ENCODE data around the gene OPCML. TPM values are rescaled to one million over a fixed set of nuclear protein-coding genes. Genes with fewer than 3 reads are reported as not detected.

The OPCML gene
- total RNA-seq, 1 donor from 2014 or later, result 1.7 TPM

- Mint-ChIP-seq H3K36me3 (ENCODE audit: insufficient read depth) (no peaks in the 10 kb centered on the region), H3K27me3 (peaks cover 81% of the 10 kb centered on the region), H3K4me3 (ENCODE audit: low read depth) (no peak overlapping the region), H3K4me1 (ENCODE audit: low read depth) (no peaks in the 10 kb centered on the region), H3K27ac (no peak overlapping the region), H3K9me3 (ENCODE audit: low read depth) (no peaks in the 10 kb centered on the region)
- no peak for TF ChIP-seq CTCF (IDR thresholded peaks at IDR 0.05; ENCODE audit: unreplicated experiment)
- DNase-seq (ENCODE audit: low spot score, unreplicated experiment), result no peak
Measured at GRCh38 chr11:133078012-133078411, 454.3 kb downstream of the OPCML start.

- no peaks in the 10 kb centered on the region for H3K9me3 Mint-ChIP-seq (ENCODE audit: low read depth)
- no peak for DNase-seq (ENCODE audit: low spot score, unreplicated experiment)
- no peaks in the 10 kb centered on the region for H3K36me3 Mint-ChIP-seq (ENCODE audit: insufficient read depth)
- H3K4me1 Mint-ChIP-seq (ENCODE audit: low read depth), result no peaks in the 10 kb centered on the region
- H3K4me3 Mint-ChIP-seq (ENCODE audit: low read depth), result no peak overlapping the region
- peaks cover 89% of the 10 kb centered on the region for H3K27me3 Mint-ChIP-seq
- no peak overlapping the region for H3K27ac Mint-ChIP-seq
- TF ChIP-seq CTCF (IDR thresholded peaks at IDR 0.05; ENCODE audit: unreplicated experiment), result no peak
Measured at GRCh38 chr11:133075351-133075750, 456.9 kb downstream of the OPCML start.

- H3K27ac Mint-ChIP-seq, result no peak overlapping the region
- H3K4me3 Mint-ChIP-seq (ENCODE audit: low read depth), result no peak overlapping the region
- no peaks in the 10 kb centered on the region for H3K4me1 Mint-ChIP-seq (ENCODE audit: low read depth)
- H3K9me3 Mint-ChIP-seq (ENCODE audit: low read depth), result no peaks in the 10 kb centered on the region
- TF ChIP-seq CTCF (IDR thresholded peaks at IDR 0.05; ENCODE audit: unreplicated experiment), result no peak
- no peaks in the 10 kb centered on the region for H3K36me3 Mint-ChIP-seq (ENCODE audit: insufficient read depth)
- H3K27me3 Mint-ChIP-seq, result peaks cover 82% of the 10 kb centered on the region
- no peak for DNase-seq (ENCODE audit: low spot score, unreplicated experiment)
Measured at GRCh38 chr11:133072858-133073582, 459.3 kb downstream of the OPCML start.

GRCh38 chr11:133072378-133072777, 459.9 kb downstream of the OPCML start:
- Mint-ChIP-seq H3K27ac (no peak overlapping the region), H3K4me1 (ENCODE audit: low read depth) (no peaks in the 10 kb centered on the region), H3K27me3 (peaks cover 79% of the 10 kb centered on the region), H3K36me3 (ENCODE audit: insufficient read depth) (no peaks in the 10 kb centered on the region), H3K9me3 (ENCODE audit: low read depth) (no peaks in the 10 kb centered on the region), H3K4me3 (ENCODE audit: low read depth) (no peak overlapping the region)
- TF ChIP-seq CTCF (IDR thresholded peaks at IDR 0.05; ENCODE audit: unreplicated experiment), result no peak
- DNase-seq (ENCODE audit: low spot score, unreplicated experiment), result no peak

GRCh38 chr11:133070791-133071190, 461.5 kb downstream of the OPCML start:
- Mint-ChIP-seq H3K36me3 (ENCODE audit: insufficient read depth) (no peaks in the 10 kb centered on the region), H3K27me3 (peaks cover 81% of the 10 kb centered on the region), H3K4me1 (ENCODE audit: low read depth) (no peaks in the 10 kb centered on the region), H3K4me3 (ENCODE audit: low read depth) (no peak overlapping the region), H3K27ac (no peak overlapping the region), H3K9me3 (ENCODE audit: low read depth) (no peaks in the 10 kb centered on the region)
- no peak for TF ChIP-seq CTCF (IDR thresholded peaks at IDR 0.05; ENCODE audit: unreplicated experiment)
- no peak for DNase-seq (ENCODE audit: low spot score, unreplicated experiment)
